Rectal smooth muscle tissue (tissue), 1 donor: ENCODE results near the gene SLC35G6.

Experiments used
- H3K27ac ChIP-seq: one replicate; pipeline ENCODE4 v1.7.0; 2013; ENCODE audit warnings: low read depth, low read length, inconsistent platforms
- H3K27me3 ChIP-seq: one replicate; pipeline ENCODE4 v1.7.0; 2013; ENCODE audit warnings: low read length; ENCODE audit not compliant: control insufficient read depth, insufficient read depth
- H3K36me3 ChIP-seq: one replicate; pipeline ENCODE4 v1.7.0; 2013; ENCODE audit warnings: low read length; ENCODE audit not compliant: control insufficient read depth, insufficient read depth
- H3K4me1 ChIP-seq: one replicate; pipeline ENCODE4 v1.7.0; 2013; ENCODE audit warnings: low read length; ENCODE audit not compliant: control insufficient read depth, insufficient read depth
- H3K4me3 ChIP-seq: one replicate; pipeline ENCODE4 v1.7.0; 2013; ENCODE audit warnings: low read length
- H3K9ac ChIP-seq: one replicate; pipeline ENCODE4 v1.7.0; 2013; ENCODE audit warnings: low read length

SLC35G6 gene

DNA sequence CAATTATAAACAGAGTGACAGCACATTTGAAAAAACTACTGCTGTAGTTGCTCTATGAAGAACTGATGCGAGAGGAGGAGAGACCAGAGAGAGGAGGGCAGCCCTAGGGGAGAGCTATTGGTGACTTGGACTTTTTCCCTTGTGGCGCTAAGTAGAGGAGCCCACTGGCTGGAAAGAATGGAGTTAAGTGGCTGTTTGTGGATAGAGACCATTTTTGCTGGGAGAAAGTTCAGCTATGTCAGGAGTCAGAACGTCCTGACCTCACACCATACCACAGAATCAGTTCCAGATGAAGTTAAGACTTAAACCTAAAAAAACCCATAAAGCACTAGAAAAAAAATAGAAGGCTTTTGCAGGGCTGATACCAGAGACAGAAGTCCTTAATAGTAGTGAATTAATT, 4.9 kb downstream of the SLC35G6 start:
- Histone ChIP-seq H3K4me3 (peak overlapping the region; percentile 40), H3K27me3 (no peaks in the 10 kb centered on the region), H3K4me1 (peaks cover 22% of the 10 kb centered on the region), H3K36me3 (no peaks in the 10 kb centered on the region), H3K9ac (no peak overlapping the region), H3K27ac (no peak overlapping the region)

DNA sequence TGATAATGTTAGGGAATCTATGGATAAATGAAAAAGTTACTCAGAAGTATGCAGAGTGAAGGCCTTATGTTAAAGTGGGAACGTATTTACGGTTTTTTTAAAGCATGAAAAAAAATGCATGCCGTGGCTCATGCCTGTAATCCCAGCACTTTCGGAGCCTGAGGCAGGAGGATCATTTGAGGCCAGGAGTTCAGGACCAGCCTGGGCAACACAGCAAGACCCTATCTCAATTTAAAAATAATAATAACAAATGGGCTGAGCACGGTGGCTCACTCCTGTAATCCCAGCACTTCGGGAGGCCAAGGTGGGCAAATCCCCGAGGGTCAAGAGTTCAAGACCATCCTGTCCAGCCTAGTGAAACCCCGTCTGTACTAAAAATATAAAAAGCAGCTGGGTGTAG, 8.9 kb downstream of the SLC35G6 start:
- Histone ChIP-seq H3K9ac (no peak overlapping the region), H3K27ac (no peak overlapping the region), H3K4me1 (peaks cover 17% of the 10 kb centered on the region), H3K36me3 (no peaks in the 10 kb centered on the region), H3K4me3 (no peak overlapping the region), H3K27me3 (no peaks in the 10 kb centered on the region)

DNA sequence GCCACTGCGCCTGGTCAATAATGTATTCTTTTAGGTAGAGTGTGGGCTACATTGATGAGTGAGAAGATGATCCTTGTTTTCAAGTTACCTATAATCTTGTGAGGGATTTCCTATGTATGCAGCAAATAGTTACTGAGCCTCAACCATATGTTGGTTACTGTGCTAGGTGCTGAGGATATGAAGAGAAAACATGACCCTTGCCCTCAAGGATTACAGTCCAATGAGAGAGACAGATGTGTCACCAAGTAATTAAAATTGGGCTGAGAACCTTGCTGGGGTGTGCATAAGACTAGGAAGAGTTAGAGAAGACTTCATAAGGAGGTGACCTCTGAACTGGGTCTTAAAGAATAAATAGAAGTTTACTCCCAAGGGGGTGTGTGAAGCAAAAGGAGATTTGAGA, 10.3 kb downstream of the SLC35G6 start:
- H3K27ac ChIP-seq = no peak overlapping the region

DNA sequence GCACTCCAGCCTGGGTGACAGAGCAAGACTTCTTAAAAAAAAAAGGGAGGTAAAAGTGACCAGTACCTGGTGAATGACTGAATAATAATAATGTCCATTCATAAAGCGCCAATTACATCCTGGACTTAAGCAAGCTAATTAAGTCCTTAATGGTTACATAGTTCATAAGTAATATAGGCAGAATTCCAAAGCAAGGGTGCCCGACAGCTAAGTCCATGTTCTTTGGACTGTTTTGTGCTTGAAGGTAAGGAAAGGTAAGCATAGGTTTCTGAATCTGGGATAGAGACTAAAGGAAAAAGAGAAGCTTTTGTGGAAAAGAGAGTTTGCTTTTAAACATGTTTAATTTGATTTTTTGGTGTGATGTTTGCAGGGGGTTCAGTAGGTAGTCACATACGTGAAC, 12.7 kb downstream of the SLC35G6 start:
- H3K4me1 ChIP-seq = peaks cover under 1% of the 10 kb centered on the region
- peaks cover 28% of the 10 kb centered on the region for H3K36me3 ChIP-seq

More for the DNA sequence above, 10.3 kb downstream of the SLC35G6 start:
- Histone ChIP-seq H3K4me3 (no peak overlapping the region), H3K4me1 (peaks cover 8% of the 10 kb centered on the region), H3K36me3 (peaks cover 7% of the 10 kb centered on the region), H3K9ac (no peak overlapping the region), H3K27me3 (no peaks in the 10 kb centered on the region)

DNA sequence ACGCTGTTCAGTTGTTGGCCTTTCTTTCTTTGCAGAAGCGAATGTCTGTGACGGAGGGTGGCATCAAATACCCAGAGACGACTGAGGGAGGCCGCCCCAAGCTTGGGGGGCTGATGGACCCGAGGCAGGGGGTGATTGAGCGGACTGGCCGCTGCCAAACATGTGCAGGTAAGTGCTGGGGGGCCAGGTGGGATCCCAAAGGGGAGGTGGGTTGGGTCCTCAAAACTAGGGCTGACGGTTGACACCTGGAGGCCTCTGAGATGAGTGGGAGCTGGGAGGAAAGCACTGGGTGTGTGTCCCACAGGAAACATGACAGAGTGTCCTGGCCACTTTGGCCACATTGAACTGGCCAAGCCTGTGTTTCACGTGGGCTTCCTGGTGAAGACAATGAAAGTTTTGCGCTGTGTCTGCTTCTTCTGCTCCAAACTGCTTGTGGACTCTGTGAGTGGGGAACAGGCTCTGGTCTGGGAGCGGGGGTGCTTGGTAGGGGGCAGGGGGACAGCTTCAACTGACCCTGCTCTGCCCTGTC, 14.7 kb downstream of the SLC35G6 start:
- Histone ChIP-seq H3K4me3 (no peak overlapping the region), H3K27me3 (no peaks in the 10 kb centered on the region), H3K36me3 (peaks cover 42% of the 10 kb centered on the region)

More for the DNA sequence above, 12.7 kb downstream of the SLC35G6 start:
- H3K27ac ChIP-seq = no peak overlapping the region
- H3K27me3 ChIP-seq = no peaks in the 10 kb centered on the region
- no peak overlapping the region for H3K4me3 ChIP-seq
- H3K9ac ChIP-seq = no peak overlapping the region

DNA sequence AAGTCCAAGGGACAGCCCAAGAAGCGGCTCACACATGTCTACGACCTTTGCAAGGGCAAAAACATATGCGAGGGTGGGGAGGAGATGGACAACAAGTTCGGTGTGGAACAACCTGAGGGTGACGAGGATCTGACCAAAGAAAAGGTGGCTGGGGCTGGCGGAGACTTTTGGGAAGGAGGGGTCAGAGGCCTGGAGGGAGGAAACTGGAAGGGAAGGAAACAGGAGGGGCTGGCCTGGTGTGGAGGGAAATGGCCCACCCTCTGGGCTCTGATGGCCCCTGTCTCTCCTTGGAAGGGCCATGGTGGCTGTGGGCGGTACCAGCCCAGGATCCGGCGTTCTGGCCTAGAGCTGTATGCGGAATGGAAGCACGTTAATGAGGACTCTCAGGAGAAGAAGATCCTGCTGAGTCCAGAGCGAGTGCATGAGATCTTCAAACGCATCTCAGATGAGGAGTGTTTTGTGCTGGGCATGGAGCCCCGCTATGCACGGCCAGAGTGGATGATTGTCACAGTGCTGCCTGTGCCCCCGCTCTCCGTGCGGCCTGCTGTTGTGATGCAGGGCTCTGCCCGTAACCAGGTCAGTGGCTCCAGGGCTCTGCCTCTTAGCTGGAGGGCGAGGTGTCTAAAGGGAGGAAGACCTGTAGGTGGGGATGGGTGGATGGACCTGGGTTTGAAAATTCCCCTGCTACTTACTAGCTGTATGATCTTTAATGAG, 15.4 kb downstream of the SLC35G6 start:
- no peaks in the 10 kb centered on the region for H3K27me3 ChIP-seq
- no peak overlapping the region for H3K27ac ChIP-seq
- no peaks in the 10 kb centered on the region for H3K4me1 ChIP-seq
- H3K36me3 ChIP-seq = peaks cover 47% of the 10 kb centered on the region
- H3K4me3 ChIP-seq = no peak overlapping the region
- H3K9ac ChIP-seq = no peak overlapping the region

More for the DNA sequence above, 14.7 kb downstream of the SLC35G6 start:
- Histone ChIP-seq H3K9ac (no peak overlapping the region), H3K27ac (no peak overlapping the region), H3K4me1 (no peaks in the 10 kb centered on the region)

DNA sequence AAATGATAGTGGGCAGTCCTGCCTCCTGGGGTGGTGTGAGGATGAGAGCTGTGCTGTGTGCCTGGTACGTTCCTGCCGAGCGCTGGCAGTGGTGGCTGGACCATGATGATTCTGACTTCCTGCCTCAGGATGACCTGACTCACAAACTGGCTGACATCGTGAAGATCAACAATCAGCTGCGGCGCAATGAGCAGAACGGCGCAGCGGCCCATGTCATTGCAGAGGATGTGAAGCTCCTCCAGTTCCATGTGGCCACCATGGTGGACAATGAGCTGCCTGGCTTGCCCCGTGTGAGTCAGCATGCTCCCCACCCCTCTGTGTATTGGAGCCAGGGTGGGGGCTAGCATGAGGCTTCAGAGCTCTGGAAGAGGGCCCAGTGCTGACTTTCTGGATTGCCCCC, 16.0 kb downstream of the SLC35G6 start:
- H3K36me3 ChIP-seq = peaks cover 53% of the 10 kb centered on the region
- H3K27ac ChIP-seq = no peak overlapping the region
- no peak overlapping the region for H3K4me3 ChIP-seq
- no peaks in the 10 kb centered on the region for H3K4me1 ChIP-seq
- no peak overlapping the region for H3K9ac ChIP-seq
- no peaks in the 10 kb centered on the region for H3K27me3 ChIP-seq

DNA sequence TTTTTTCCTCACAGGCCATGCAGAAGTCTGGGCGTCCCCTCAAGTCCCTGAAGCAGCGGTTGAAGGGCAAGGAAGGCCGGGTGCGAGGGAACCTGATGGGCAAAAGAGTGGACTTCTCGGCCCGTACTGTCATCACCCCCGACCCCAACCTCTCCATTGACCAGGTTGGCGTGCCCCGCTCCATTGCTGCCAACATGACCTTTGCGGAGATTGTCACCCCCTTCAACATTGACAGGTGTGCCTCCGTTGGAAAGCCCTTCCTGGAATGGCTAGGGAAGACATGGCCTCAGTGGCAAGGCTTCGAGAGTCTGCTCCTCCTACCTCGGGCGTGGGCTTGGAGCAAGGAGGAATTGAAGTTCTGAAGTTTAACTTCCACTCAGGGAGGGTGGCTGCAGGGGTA, 16.4 kb downstream of the SLC35G6 start:
- Histone ChIP-seq H3K36me3 (peaks cover 57% of the 10 kb centered on the region), H3K4me3 (no peak overlapping the region), H3K27ac (no peak overlapping the region), H3K9ac (no peak overlapping the region), H3K27me3 (no peaks in the 10 kb centered on the region), H3K4me1 (no peaks in the 10 kb centered on the region)

DNA sequence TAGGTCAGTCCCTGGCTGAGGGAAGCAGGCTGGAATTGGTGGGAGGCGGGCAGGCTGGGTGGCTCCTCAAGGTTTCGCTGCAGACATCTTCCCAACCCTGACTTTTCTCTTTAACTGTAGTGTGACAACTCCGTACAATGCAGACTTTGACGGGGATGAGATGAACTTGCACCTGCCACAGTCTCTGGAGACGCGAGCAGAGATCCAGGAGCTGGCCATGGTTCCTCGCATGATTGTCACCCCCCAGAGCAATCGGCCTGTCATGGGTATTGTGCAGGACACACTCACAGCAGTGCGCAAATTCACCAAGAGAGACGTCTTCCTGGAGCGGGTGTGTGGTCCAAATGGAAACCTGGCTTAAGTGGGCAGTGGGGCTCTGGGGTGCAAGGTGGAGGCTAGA, 17.9 kb downstream of the SLC35G6 start:
- Histone ChIP-seq H3K36me3 (peaks cover 72% of the 10 kb centered on the region), H3K9ac (no peak overlapping the region), H3K4me3 (no peak overlapping the region), H3K27ac (no peak overlapping the region), H3K4me1 (no peaks in the 10 kb centered on the region), H3K27me3 (no peaks in the 10 kb centered on the region)

DNA sequence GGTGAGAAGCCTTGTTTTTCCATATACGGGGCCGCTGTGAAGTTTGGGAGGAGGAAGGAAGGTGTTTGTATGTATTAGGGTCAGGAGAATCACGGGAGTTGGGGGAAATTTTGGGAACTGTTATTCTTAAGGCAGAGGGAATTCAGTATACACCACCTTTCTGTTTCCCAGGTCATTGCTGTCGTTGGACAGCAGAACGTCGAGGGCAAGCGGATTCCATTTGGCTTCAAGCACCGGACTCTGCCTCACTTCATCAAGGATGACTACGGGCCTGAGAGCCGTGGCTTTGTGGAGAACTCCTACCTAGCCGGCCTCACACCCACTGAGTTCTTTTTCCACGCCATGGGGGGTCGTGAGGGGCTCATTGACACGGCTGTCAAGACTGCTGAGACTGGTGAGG, 20.5 kb downstream of the SLC35G6 start:
- peaks cover 68% of the 10 kb centered on the region for H3K36me3 ChIP-seq
- H3K9ac ChIP-seq = no peak overlapping the region
- no peaks in the 10 kb centered on the region for H3K27me3 ChIP-seq
- H3K4me1 ChIP-seq = no peaks in the 10 kb centered on the region
- H3K27ac ChIP-seq = no peak overlapping the region
- no peak overlapping the region for H3K4me3 ChIP-seq

DNA sequence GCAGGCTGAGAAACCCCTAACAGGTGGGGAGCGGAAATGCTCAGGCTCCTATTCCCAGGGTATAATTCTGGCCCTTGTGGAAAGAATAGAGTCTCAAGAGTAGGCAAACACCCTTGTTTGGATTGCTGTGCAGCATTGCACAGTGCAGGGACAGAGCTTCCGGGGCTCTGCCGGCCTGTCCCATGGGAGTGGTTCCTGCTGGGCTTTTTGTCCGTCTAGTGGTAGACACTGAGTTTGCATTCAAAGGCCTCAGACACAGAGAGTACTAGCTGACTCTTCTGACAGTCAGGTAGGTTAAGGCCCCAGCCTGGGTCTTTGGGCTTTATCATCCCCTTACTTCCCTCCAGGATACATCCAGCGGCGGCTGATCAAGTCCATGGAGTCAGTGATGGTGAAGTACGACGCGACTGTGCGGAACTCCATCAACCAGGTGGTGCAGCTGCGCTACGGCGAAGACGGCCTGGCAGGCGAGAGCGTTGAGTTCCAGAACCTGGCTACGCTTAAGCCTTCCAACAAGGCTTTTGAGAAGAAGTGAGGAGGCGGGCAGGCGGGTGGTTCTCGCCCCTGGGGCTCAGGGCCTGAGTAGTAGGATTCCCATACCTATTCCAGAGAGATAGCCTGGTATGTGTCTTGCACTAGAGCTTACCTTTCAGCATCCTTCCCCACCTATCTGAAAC, 21.1 kb downstream of the SLC35G6 start:
- H3K4me1 ChIP-seq = no peaks in the 10 kb centered on the region
- no peak overlapping the region for H3K9ac ChIP-seq
- no peak overlapping the region for H3K27ac ChIP-seq
- H3K4me3 ChIP-seq = no peak overlapping the region
- peaks cover 63% of the 10 kb centered on the region for H3K36me3 ChIP-seq
- H3K27me3 ChIP-seq = no peaks in the 10 kb centered on the region

DNA sequence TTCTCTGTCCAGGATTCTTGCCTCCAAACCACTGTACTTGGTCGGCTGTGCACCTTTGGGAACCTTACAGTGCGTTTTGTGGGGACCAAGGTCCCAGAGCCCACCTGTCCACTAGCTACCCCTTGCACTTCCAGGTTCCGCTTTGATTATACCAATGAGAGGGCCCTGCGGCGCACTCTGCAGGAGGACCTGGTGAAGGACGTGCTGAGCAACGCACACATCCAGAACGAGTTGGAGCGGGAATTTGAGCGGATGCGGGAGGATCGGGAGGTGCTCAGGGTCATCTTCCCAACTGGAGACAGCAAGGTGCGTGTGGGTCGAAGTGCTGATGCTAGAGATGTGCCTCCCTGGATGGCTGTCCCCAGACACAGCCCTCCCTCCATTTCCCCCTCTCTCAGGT, 21.7 kb downstream of the SLC35G6 start:
- H3K9ac ChIP-seq = no peak overlapping the region
- no peak overlapping the region for H3K27ac ChIP-seq
- no peaks in the 10 kb centered on the region for H3K4me1 ChIP-seq
- no peaks in the 10 kb centered on the region for H3K27me3 ChIP-seq
- H3K4me3 ChIP-seq = no peak overlapping the region
- peaks cover 57% of the 10 kb centered on the region for H3K36me3 ChIP-seq

DNA sequence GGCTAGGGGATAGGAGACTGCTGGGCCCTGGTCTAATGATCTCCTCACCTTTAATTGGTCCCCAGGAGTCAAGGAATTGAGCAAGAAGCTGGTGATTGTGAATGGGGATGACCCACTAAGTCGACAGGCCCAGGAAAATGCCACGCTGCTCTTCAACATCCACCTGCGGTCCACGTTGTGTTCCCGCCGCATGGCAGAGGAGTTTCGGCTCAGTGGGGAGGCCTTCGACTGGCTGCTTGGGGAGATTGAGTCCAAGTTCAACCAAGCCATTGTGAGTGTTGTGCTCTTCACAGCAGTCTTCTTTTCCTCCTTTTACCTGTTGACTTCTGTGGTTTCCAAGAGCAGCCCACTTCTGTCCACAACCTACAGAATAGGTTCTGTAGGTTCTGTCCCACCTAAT, 22.3 kb downstream of the SLC35G6 start:
- no peak overlapping the region for H3K27ac ChIP-seq
- peaks cover 58% of the 10 kb centered on the region for H3K36me3 ChIP-seq
- H3K4me1 ChIP-seq = no peaks in the 10 kb centered on the region
- no peaks in the 10 kb centered on the region for H3K27me3 ChIP-seq
- H3K9ac ChIP-seq = no peak overlapping the region
- no peak overlapping the region for H3K4me3 ChIP-seq
